Measurements from ENCODE around the gene SLC38A8. TPM values are rescaled to one million over a fixed set of nuclear protein-coding genes. Genes with fewer than 3 reads are reported as not detected.

Gene SLC38A8
- total RNA-seq, 1 experiment from 2014 or later = 0.35 TPM

DNA sequence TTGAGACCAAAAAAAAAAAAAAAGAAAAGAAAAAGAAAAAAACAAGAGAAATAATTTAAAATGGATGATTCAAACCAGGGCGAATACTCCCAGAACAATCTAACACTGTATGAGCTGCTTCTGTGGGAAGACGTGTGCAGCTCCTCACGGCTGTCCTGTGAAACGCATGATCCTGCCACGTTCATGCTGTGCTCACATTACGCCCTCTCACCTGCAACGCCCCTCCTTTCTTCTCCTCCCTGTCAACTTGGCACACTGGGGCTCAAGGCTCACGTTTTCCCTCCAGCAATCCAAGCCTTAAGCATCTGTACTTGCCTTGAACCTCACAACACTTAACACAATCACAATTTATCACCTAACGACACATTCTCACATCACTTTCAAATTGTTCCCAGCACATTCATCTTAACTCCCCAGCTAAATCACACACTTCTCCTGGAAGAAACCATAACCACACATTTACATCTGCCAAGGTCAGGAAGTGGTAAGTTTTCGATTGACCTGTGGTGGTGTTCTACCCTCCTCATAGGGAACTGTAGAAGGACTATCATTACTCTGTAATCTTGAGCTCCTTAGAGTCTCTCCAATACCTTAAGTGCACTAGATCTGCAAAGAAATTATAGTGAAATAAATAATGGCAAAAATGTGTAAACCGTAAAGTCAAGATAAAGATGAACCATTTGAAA lies 45.0 kb upstream of the SLC38A8 start:
- Histone ChIP-seq H2BK120ac (ENCODE audit: low read depth, low read length, poor library complexity, severe bottlenecking) (no peak overlapping the region), H3K4me2 (ENCODE audit: insufficient read depth, insufficient read length, low read length) (no peak overlapping the region), H3K79me1 (ENCODE audit: insufficient read depth, low read depth, low read length, poor library complexity, severe bottlenecking) (no peaks in the 10 kb centered on the region), H4K20me1 (ENCODE audit: control insufficient read depth, insufficient read depth, insufficient read length) (peaks cover 2% of the 10 kb centered on the region), H4K91ac (ENCODE audit: insufficient read length, low read depth, low read length) (no peak overlapping the region), H2BK12ac (ENCODE audit: insufficient read length, low read depth, low read length) (no peak overlapping the region), H3K9ac (ENCODE audit: extremely low read depth, insufficient read length, low read length) (no peak overlapping the region), H4K5ac (ENCODE audit: insufficient read length, low read depth, low read length) (no peak overlapping the region), H3K4me1 (ENCODE audit: insufficient read depth, low read length) (no peaks in the 10 kb centered on the region), H3K27ac (ENCODE audit: insufficient read length, low read depth, low read length) (no peak overlapping the region), H2AK5ac (ENCODE audit: insufficient read length, low read length) (no peak overlapping the region), H3K23ac (ENCODE audit: insufficient read length, low read depth, low read length) (no peak overlapping the region), H3K14ac (ENCODE audit: insufficient read depth, low read length) (no peak overlapping the region; the same call in 1 of the 2 replicates), H3K79me2 (ENCODE audit: insufficient read depth, low read length) (no peaks in the 10 kb centered on the region), H3K4ac (ENCODE audit: low read depth, low read length) (no peak overlapping the region), H3K9me3 (ENCODE audit: control insufficient read depth, low read depth, low read length) (no peaks in the 10 kb centered on the region), H2AFZ (ENCODE audit: low read length) (no peak overlapping the region), H2BK20ac (ENCODE audit: low read depth, low read length, poor library complexity, severe bottlenecking) (no peak overlapping the region), H3K27me3 (ENCODE audit: insufficient read depth, low read length) (no peaks in the 10 kb centered on the region), H3K18ac (ENCODE audit: insufficient read length, low read depth, low read length) (no peak overlapping the region), H2BK15ac (ENCODE audit: low read depth, low read length) (no peak overlapping the region), H2BK5ac (ENCODE audit: insufficient read length, low read length) (no peak overlapping the region), H3T11ph (ENCODE audit: low read length) (no peak overlapping the region), H3K56ac (ENCODE audit: insufficient read length, low read depth, low read length) (no peak overlapping the region), H3K23me2 (ENCODE audit: insufficient read length, low read depth, low read length, poor library complexity, severe bottlenecking) (no peaks in the 10 kb centered on the region), H4K8ac (replicated peaks; ENCODE audit: insufficient read length, low read depth, low read length) (no peak overlapping the region)
- H3K4me1 Mint-ChIP-seq = no peaks in the 10 kb centered on the region
- TF ChIP-seq, protein P1, sequence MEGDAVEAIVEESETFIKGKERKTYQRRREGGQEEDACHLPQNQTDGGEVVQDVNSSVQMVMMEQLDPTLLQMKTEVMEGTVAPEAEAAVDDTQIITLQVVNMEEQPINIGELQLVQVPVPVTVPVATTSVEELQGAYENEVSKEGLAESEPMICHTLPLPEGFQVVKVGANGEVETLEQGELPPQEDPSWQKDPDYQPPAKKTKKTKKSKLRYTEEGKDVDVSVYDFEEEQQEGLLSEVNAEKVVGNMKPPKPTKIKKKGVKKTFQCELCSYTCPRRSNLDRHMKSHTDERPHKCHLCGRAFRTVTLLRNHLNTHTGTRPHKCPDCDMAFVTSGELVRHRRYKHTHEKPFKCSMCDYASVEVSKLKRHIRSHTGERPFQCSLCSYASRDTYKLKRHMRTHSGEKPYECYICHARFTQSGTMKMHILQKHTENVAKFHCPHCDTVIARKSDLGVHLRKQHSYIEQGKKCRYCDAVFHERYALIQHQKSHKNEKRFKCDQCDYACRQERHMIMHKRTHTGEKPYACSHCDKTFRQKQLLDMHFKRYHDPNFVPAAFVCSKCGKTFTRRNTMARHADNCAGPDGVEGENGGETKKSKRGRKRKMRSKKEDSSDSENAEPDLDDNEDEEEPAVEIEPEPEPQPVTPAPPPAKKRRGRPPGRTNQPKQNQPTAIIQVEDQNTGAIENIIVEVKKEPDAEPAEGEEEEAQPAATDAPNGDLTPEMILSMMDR (conservative IDR thresholded peaks at IDR 0.05) = no peak
- peaks cover 5 to 76% (median 55%) of the 10 kb centered on the region in 3 experiments; a peak in 6 of 7 replicates for H3K36me3 Mint-ChIP-seq (ENCODE audit: insufficient read depth in 1 of 3, low read depth in 3 of 3)
- DNase-seq = no peak
- no peak overlapping the region for H3K4me3 Mint-ChIP-seq
- no peak overlapping the region for H3K27ac Mint-ChIP-seq
- no peaks in the 10 kb centered on the region for H3K27me3 Mint-ChIP-seq (ENCODE audit: low read depth)
- 100% methylated on average over 1 of the region's 11 CpGs for WGBS (ENCODE audit: extremely low coverage, insufficient read length, low lambda C conversion rate)
- no peaks in the 10 kb centered on the region for H3K9me3 Mint-ChIP-seq
